ENCODE results near the gene SRGAP1.
A peak's percentile ranks its signal among the peaks of the same experiment; 100 is the strongest.

Gene SRGAP1

DNA sequence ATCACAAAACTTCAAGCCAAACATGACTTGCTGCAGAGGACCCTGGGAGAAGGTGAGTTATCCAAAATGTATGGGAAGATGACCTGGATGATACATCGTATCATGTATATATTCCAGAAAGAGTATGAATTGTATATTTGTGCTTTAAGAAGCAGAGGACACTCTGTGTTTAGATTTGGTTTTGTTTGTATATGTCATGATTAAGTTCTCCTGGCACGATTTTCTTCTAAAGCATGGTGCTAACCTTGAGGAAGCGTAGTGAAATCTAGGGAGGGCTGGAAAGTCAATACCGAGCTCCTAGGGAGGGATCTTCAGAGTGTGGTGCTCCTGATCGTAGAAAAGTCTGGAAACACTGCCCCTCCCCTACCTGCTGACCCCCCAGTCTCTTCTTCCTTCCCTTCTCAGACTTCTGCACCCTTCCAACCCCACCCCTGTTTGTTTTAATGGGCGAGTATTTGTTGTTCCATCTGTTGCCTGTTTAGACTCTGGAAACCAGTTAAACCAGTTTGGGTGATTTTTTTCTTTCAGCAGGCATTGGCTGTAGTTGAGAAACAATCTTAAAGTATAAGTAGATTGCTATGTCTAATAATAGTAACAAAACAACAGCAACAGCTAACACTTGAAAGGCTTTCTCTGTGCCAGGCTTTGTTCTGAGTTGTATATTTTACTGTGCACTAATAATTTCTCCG, 236.0 kb downstream of the SRGAP1 start:
- no peak for DNase-seq (ENCODE audit: extremely low read depth, low read depth)
- TF ChIP-seq, protein P1, sequence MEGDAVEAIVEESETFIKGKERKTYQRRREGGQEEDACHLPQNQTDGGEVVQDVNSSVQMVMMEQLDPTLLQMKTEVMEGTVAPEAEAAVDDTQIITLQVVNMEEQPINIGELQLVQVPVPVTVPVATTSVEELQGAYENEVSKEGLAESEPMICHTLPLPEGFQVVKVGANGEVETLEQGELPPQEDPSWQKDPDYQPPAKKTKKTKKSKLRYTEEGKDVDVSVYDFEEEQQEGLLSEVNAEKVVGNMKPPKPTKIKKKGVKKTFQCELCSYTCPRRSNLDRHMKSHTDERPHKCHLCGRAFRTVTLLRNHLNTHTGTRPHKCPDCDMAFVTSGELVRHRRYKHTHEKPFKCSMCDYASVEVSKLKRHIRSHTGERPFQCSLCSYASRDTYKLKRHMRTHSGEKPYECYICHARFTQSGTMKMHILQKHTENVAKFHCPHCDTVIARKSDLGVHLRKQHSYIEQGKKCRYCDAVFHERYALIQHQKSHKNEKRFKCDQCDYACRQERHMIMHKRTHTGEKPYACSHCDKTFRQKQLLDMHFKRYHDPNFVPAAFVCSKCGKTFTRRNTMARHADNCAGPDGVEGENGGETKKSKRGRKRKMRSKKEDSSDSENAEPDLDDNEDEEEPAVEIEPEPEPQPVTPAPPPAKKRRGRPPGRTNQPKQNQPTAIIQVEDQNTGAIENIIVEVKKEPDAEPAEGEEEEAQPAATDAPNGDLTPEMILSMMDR (IDR thresholded peaks at IDR 0.05; ENCODE audit: low read depth, low read length), result no peak

DNA sequence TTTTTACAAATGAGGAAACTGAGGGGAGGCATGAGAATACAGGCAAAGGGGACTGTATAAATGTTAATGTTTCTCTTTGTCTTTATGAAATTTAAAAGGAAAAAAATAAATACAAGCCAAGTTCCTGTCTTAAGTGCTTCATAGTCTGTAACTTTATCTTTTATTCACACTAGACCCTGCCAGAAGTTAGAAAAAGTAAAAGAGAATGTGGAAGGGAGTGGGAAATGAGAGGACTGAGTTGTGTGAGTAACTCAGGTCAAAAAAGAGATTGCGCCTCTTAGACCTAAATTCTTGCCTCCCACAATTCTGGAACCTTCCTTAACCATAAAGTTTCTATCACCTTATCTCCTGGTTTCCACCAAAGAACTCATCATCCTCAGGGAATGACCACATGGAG, 236.5 kb downstream of the SRGAP1 start:
- TF ChIP-seq, protein P1 (IDR thresholded peaks at IDR 0.05; ENCODE audit: low read depth, low read length), result no peak

DNA sequence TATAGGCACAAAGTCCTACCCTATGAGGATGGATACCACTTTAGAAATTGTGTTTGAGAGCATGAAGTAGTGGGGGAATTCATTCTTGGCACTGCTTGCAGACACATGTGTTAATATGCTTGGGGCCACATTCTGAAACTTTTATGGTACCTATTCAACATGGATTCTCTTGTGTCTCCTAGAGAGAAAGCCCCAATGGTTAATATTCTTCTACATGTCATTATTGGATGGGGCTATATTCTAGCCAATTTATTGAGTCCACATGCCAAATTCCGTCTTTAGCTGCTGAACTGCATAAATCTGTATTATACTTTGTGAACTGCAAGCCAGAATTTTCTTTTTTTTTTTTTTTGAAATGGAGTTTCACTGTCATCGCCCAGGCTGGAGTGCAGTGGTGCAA, 237.6 kb downstream of the SRGAP1 start:
- TF ChIP-seq, protein P1 (IDR thresholded peaks at IDR 0.05; ENCODE audit: low read depth, low read length), result no peak
- no peak for DNase-seq (ENCODE audit: extremely low read depth, low read depth)

More for the DNA sequence above, 236.5 kb downstream of the SRGAP1 start:
- no peak for DNase-seq (ENCODE audit: extremely low read depth, low read depth)

DNA sequence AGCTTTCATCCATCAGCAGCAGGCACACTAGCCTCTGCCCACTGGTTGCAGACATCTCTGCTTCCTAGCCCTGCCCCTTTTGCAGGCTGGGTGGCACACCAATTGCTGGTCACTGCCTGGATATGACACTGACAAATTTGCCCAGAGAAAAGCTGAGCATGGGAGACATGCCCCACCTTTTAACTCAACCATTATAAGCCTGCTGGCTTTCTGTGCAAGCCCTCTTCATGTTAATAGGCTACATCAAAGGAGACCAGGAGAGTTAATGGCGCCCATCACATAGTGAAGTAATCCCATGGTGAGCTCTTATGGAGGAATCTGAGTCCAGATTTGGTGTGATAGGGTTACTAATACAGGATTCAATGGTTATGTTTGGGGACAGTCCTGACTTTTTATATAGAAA, 238.4 kb downstream of the SRGAP1 start:
- TF ChIP-seq, protein P1 (IDR thresholded peaks at IDR 0.05; ENCODE audit: low read depth, low read length), result no peak
- no peak for DNase-seq (ENCODE audit: extremely low read depth, low read depth)

DNA sequence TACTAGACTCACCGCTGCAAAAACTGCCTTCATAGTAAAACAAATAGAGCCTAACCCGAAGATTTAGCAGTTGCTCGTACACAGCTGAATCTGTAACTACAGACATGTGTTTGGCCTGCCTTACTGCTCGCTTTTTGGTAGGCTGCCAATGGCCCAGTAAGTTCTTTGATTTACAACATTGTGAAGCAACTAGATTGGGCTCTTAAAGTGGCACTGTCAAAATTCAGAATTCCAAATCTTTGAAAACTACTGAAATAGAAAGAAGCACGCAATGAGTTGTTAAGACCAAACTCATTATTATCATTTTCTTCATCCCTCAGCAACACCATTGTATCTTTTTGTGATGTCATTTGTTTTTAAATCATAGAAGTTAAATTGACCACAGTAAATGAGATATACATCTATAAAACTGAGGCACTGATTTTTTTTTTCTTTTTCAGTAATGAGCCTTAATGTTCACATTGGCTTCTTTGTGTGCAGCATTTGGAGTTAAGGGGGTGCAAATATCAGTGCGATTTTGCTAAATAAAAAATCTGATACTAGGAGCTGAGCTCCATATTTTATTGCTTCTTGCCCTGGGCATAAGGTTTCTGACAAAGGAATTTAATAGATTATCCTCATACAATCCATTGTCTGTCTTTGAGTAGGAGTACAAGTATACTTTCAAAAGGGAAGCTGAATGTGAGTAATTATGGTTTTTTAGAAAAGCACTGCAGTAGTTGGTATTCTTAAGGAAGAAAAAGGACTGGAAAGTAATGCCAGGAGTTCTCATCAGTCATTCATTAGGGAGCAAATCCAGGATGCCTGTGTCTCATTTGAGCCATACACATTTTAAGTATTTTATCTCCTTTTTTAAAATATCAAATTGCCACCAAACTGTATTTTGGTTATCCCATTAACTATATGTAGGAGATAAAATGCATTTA, 239.0 kb downstream of the SRGAP1 start:
- DNase-seq (ENCODE audit: extremely low read depth, low read depth), result peak; percentile 94
- TF ChIP-seq, protein P1 (IDR thresholded peaks at IDR 0.05; ENCODE audit: low read depth, low read length), result no peak

DNA sequence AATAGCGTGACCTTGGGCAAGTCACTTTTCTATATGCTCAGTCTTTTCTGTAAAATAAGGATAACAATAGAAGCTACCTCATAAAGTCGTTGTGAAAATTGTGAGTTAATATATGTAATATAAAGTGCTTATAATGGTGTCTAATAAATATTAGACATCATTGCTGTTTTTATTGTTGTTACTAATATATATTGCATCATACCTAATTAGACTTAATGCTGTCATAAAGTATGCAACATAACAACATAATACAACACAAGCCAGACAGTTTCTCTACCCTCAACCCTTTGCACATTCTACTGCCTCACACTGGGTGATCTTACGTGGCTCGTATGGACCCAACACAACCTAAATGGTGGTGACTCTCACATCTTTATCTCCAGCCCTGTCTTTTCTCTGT, 240.7 kb downstream of the SRGAP1 start:
- no peak for DNase-seq (ENCODE audit: extremely low read depth, low read depth)
- TF ChIP-seq, protein P1 (IDR thresholded peaks at IDR 0.05; ENCODE audit: low read depth, low read length), result no peak

DNA sequence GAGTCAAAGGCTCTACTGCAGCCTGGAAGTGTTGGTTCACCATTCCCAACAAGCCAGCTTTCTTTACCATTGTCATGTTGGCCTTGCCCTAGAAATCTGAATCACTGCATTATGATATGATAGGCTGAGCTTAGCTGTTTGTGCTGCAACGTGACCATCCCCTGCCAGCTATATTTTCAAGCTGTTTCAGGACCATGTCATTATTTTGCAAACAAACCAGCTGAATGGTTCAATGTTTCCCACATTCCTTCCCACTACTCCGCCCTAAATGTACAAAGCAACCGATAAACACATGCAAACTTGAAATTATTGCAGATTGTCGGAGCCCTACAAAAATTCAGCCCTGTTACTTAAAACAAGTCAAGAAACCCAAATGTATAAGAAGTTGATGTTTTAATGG, 241.5 kb downstream of the SRGAP1 start:
- TF ChIP-seq, protein P1 (IDR thresholded peaks at IDR 0.05; ENCODE audit: low read depth, low read length), result no peak
- peak; percentile 43 for DNase-seq (ENCODE audit: extremely low read depth, low read depth)
